NCI-H2029 (cell line): ENCODE measurements around the gene ARHGAP1.

Source experiments
- DNase-seq: peaks from one replicate; lab custom pipeline; 2025; lab: John Stamatoyannopoulos, UW

ARHGAP1 gene

GRCh38 chr11:46694072-46694471 lies 6.3 kb downstream of the ARHGAP1 start:
- no peak for DNase-seq

GRCh38 chr11:46693597-46694012 lies 6.8 kb downstream of the ARHGAP1 start:
- DNase-seq: no peak

GRCh38 chr11:46692450-46692849 lies 8.0 kb downstream of the ARHGAP1 start:
- DNase-seq: no peak

GRCh38 chr11:46690702-46691101 lies 9.7 kb downstream of the ARHGAP1 start:
- no peak for DNase-seq

GRCh38 chr11:46686886-46687795 lies 13.3 kb downstream of the ARHGAP1 start:
- DNase-seq: peak; percentile 87

- DNase-seq: no peak
These were observed 16.1 kb downstream of the ARHGAP1 start for GRCh38 chr11:46684367-46684766.

GRCh38 chr11:46682773-46683752 lies 17.4 kb downstream of the ARHGAP1 start:
- no peak for DNase-seq

GRCh38 chr11:46681814-46682213 lies 18.6 kb downstream of the ARHGAP1 start:
- no peak for DNase-seq

GRCh38 chr11:46680815-46681214 lies 19.6 kb downstream of the ARHGAP1 start:
- no peak for DNase-seq

GRCh38 chr11:46680164-46680760 lies 20.2 kb downstream of the ARHGAP1 start:
- DNase-seq: no peak

- DNase-seq: no peak
These were observed 20.9 kb downstream of the ARHGAP1 start for GRCh38 chr11:46679241-46680163.

GRCh38 chr11:46678741-46679130 lies 21.7 kb downstream of the ARHGAP1 start:
- no peak for DNase-seq

- DNase-seq: no peak
These were observed 22.3 kb downstream of the ARHGAP1 start for GRCh38 chr11:46677991-46678740.

GRCh38 chr11:46677169-46677568 lies 23.2 kb downstream of the ARHGAP1 start:
- DNase-seq: no peak

GRCh38 chr11:46676436-46677158 lies 23.8 kb downstream of the ARHGAP1 start:
- DNase-seq: no peak

- DNase-seq: no peak
These were observed 24.5 kb downstream of the ARHGAP1 start for GRCh38 chr11:46675949-46676348.

GRCh38 chr11:46675288-46675851 lies 25.0 kb downstream of the ARHGAP1 start:
- DNase-seq: no peak

- no peak for DNase-seq
These were observed 25.7 kb downstream of the ARHGAP1 start for GRCh38 chr11:46674463-46675287.
